ENCODE results near the gene BAIAP2. TPM values are rescaled to one million over a fixed set of nuclear protein-coding genes. Genes with fewer than 3 reads are reported as not detected.

Gene BAIAP2
- total RNA-seq, 1 donor from 2014 or later: 19.2 TPM

GRCh38 chr17:81035521-81036196 lies 708 bp downstream of the BAIAP2 start:
- DNase-seq (ENCODE audit: low spot score in 2 of 2) (no peak), FAIRE-seq (no peak)

GRCh38 chr17:81036197-81036941 lies 1.4 kb downstream of the BAIAP2 start:
- DNase-seq (ENCODE audit: low spot score in 2 of 2) (no peak), FAIRE-seq (no peak)

GRCh38 chr17:81037026-81037797 lies 2.3 kb downstream of the BAIAP2 start:
- FAIRE-seq (no peak), DNase-seq (ENCODE audit: low spot score in 2 of 2) (no peak)

- no peak for FAIRE-seq
- no peak for DNase-seq (ENCODE audit: low spot score in 2 of 2)
Measured at GRCh38 chr17:81037798-81038733, 3.1 kb downstream of the BAIAP2 start.

GRCh38 chr17:81039096-81039495 lies 4.1 kb downstream of the BAIAP2 start:
- DNase-seq (ENCODE audit: low spot score in 2 of 2) (no peak), FAIRE-seq (no peak)

GRCh38 chr17:81039854-81040758 lies 5.2 kb downstream of the BAIAP2 start:
- no peak for FAIRE-seq
- no peak for DNase-seq (ENCODE audit: low spot score in 2 of 2)

GRCh38 chr17:81040791-81041337 lies 5.9 kb downstream of the BAIAP2 start:
- no peak for FAIRE-seq
- DNase-seq (ENCODE audit: low spot score in 2 of 2): no peak

GRCh38 chr17:81042606-81043005 lies 7.7 kb downstream of the BAIAP2 start:
- DNase-seq (ENCODE audit: low spot score in 2 of 2) (no peak), FAIRE-seq (no peak)

GRCh38 chr17:81043319-81043724 lies 8.4 kb downstream of the BAIAP2 start:
- DNase-seq (ENCODE audit: low spot score in 2 of 2) (no peak), FAIRE-seq (no peak)

- DNase-seq (ENCODE audit: low spot score in 2 of 2) (no peak), FAIRE-seq (no peak)
Measured at GRCh38 chr17:81043725-81044427, 8.9 kb downstream of the BAIAP2 start.

GRCh38 chr17:81044428-81044763 lies 9.4 kb downstream of the BAIAP2 start:
- no peak for FAIRE-seq
- no peak for DNase-seq (ENCODE audit: low spot score in 2 of 2)

GRCh38 chr17:81044764-81045589 lies 10.0 kb downstream of the BAIAP2 start:
- FAIRE-seq (no peak), DNase-seq (ENCODE audit: low spot score in 2 of 2) (peak in 1 of 2 donors; percentile 70)

GRCh38 chr17:81045590-81046095 lies 10.7 kb downstream of the BAIAP2 start:
- no peak for FAIRE-seq

GRCh38 chr17:81046132-81046769 lies 11.3 kb downstream of the BAIAP2 start:
- DNase-seq (ENCODE audit: low spot score in 2 of 2): no peak
- no peak for FAIRE-seq

More at GRCh38 chr17:81045590-81046095, 10.7 kb downstream of the BAIAP2 start:
- DNase-seq (ENCODE audit: low spot score in 2 of 2): no peak

- FAIRE-seq (no peak), DNase-seq (ENCODE audit: low spot score in 2 of 2) (no peak)
Measured at GRCh38 chr17:81046770-81047359, 11.9 kb downstream of the BAIAP2 start.

- FAIRE-seq: no peak
- no peak for DNase-seq (ENCODE audit: low spot score in 2 of 2)
Measured at GRCh38 chr17:81048827-81049371, 13.9 kb downstream of the BAIAP2 start.

Measured in frontal cortex (tissue), 4 donors.